Measurements from ENCODE around the gene ACO2.

ACO2 gene

DNA sequence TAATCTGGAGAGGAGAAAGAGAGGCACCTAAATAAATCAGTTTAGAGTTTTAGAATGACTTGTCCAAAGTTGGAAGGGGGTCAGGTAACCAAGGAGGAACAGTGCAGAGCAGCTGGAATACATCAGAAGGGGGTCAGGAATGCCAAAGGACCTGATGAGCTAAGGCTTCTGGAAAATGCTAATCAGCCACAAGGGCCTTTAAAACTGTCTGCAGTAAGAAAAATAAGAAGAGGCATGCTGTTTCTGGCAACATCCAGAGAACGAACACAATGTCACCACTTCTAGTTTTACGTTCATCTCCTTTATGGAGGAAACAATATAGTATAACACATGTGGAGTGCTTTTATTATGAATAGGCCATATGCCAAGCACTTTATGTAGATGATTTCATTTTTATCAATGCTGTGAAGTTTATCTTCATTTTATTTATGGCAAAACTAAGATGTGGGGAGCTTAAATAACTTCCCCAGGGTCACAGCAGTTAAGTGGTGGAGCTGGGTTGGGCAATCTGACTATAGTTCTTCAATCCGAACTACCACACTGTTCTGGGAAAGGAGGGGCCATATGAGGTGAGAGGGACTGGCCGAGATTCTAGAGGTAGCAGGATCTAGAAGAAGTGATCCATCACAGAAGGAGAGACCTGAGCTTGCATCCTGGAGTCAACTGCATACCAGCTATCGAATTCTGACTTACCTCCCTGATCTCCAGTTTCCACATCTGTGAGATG is 22.6 kb downstream of the ACO2 start:
- no peak for DNase-seq

- DNase-seq, result peak; percentile 24
These were observed 29.5 kb downstream of the ACO2 start for GRCh38 chr22:41498303-41498835.

DNA sequence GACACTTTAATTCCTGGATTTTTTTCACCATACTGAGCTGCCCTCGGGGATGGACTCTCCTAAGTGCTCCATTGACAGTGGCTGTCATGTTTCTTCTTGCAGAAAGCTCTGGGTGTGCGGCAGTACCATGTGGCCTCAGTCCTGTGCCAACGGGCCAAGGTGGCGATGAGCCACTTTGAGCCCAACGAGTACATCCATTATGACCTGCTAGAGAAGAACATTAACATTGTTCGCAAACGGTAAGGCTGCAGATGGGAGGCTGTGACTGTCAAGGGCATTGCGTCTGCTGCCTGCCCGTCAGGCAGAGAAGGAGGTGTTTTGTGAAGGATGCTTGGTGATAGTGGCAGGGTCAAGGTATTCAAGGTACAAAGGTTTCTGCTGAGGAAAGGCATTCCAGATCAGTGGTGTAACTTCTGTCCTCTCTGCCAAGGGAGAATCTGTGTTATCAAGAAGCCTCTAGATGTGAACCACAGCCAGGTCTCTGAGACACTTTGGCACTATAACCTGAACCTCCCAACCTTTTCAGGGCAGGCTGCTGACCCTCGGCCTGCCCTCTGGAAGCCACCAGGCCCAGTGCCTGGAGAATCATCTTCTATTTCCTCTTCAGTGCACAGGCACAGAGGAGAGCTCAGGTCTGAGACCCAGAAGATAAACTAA is 30.8 kb downstream of the ACO2 start:
- DNase-seq, result no peak

DNA sequence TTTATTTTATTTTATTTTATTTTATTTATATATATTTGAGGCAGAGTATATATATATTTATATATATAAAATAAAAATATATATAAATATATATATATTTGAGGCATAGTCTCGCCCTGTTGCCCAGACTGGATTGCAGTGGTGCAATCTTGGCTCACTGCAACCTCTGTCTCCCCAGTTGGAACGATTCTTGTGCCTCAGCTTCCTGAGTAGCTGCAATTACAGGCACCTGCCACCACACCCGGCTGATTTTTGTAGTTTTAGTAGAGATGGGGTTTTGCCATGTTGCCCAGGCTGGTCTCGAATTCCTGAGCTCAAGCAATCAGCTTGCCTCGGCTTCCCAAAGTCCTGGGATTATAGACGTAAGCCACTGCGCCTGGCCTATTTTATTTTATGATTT is 31.4 kb downstream of the ACO2 start:
- no peak for DNase-seq

DNA sequence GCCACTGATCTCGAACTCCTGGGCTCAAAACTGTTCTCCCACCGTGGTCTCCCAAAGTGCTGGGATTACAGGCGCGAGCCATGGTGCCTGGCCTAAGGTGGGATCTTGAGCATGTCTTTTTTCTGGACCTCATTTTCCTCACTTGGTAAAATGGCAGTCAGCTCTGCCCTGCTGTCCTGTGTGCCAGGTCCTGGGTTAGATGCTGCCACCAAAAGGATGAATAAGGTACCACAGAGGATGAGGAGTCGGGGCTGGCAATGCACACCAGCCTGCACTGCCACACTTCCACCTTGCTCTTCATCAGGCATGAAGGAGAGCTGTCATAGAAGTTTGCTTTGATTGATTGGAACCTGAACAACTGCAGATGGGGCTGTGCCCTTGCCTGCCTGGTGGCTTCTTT is 32.3 kb downstream of the ACO2 start:
- DNase-seq, result peak; percentile 63

DNA sequence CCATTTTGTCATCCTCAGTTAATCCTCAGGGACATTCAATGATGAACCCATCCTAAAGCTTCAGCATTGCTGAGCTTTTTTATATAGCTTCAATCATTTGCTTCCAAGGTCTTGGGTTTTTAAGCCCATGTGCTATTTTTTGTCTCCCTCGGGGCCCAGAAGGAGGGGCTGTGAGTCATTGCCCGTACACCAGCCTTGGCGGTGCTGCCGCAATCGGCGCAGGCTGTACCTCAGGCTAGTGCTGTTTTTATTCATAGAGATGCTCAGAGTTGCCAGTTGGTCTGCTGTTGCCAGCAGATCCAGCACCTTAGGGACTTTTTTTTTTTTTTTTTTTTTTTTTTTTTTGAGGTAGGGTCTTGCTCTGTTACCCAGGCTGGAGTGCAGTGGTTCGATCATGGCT is 35.5 kb downstream of the ACO2 start:
- no peak for DNase-seq

- DNase-seq, result peak; percentile 63
These were observed 35.9 kb downstream of the ACO2 start for GRCh38 chr22:41504816-41505215.

DNA sequence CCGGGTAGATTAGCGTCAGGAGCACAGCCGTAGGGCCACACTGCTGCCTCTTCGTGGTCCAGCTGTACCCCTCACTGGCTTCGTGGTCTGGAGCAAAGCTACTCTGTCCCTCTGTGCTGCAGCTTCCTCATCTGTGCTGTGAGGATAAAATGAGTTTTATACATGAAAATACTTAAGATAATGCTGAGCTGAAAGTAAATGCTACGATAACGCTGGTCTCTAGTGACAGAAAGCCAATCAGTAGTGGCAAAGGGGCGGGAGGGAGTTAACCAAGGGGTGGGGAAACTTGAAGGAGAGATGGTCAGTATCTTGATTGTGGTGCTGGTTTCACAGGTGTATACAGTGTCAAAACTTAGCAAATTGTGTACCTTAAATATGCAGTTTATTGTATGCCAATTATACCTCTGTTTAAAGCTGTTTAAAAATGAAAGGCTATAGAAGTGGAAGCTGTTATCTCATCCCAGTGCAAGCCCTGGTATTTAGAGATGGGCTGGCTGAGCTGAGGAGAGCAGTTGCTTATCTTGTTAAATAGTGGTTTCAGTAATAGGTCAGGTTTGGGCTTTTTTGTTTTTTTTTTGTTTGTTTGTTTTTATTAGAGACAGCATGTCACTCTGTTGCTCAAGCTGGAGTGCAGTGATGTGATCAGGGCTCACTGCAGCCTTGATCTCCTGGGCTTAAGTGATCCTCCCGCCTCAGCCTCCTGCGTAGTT is 36.7 kb downstream of the ACO2 start:
- DNase-seq, result peak; percentile 71

- DNase-seq, result no peak
These were observed 38.6 kb downstream of the ACO2 start for GRCh38 chr22:41507330-41508063.

DNA sequence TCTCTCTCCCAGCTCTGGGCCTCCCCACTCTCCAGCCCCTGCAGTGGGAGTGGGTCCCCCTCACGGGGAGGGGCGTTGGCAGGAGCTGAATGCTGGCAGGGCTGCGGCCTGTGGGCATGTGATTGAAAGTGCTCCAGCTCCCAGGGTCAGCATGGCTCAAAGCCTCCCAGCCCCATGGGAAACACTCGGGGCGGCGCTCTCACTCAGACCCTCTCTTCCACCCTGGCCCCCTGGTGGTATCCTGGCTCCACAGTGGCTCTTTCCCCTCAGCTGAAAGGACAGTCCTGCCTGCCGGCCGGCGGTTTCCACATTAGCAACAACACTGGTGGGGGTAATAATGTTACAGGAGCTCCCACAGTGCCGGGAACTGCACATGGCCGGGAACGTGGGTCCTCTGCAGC is 39.9 kb downstream of the ACO2 start:
- DNase-seq, result no peak

DNA sequence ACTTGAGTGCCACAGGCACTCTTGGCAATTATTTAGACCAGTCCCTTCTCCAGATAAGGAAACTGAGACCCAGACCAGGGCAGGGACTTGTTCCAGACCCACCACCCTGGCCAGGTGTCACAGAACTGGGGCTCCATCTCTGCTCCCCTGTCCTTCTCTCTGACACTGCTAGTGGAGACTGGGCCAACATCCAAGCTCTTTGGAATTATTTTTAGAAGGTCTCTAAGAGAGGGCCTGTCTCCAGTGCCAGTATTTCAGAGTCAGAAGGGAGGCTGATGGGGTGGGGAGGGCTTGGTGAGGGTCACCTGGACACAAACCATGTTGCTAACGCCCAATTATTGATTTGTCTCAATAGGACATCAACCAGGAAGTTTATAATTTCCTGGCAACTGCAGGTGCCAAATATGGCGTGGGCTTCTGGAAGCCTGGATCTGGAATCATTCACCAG is 42.6 kb downstream of the ACO2 start:
- DNase-seq, result no peak

- peak; percentile 54 for DNase-seq
These were observed 43.7 kb downstream of the ACO2 start for GRCh38 chr22:41512421-41513194.

GRCh38 chr22:41513391-41513790 is 44.5 kb downstream of the ACO2 start:
- no peak for DNase-seq

DNA sequence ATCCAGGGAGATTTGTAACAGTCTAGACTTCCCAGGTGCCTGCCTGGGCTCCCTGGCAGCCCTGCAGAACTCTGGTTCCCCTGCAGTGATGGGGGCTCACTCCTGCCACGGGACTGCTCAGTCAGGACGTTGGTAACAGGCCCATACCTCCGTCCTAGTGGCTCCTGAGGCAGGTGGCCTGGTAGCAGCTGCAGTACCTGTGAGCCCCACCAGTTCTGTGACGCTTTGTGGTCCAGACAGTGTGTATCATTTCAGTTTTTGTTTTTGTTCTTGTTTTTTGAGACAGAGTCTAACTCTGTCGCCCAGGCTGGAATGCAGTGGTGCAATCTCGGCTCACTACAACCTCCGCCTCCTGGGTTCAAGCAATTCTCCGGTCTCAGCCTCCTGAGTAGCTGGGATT is 47.5 kb downstream of the ACO2 start:
- no peak for DNase-seq

- DNase-seq, result peak; percentile 51
These were observed 48.5 kb downstream of the ACO2 start for GRCh38 chr22:41517172-41518047.

DNA sequence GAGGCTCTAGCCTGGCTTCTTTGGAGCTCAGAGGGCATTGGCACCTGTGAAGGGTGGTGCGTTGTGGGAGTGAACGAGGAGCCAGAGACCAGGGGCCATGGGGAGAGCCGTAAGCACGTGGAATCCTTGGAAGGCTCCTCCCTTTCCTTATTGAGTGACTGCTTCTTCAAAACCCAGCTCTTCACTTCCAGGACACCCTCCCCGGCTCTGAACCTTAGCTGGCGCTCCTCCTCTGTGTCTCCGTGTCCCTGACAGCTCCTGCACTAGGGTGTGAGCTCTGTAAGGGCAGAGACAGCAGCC is 49.1 kb downstream of the ACO2 start:
- DNase-seq, result no peak

- DNase-seq, result no peak
These were observed 52.2 kb downstream of the ACO2 start for GRCh38 chr22:41521126-41521525.

DNA sequence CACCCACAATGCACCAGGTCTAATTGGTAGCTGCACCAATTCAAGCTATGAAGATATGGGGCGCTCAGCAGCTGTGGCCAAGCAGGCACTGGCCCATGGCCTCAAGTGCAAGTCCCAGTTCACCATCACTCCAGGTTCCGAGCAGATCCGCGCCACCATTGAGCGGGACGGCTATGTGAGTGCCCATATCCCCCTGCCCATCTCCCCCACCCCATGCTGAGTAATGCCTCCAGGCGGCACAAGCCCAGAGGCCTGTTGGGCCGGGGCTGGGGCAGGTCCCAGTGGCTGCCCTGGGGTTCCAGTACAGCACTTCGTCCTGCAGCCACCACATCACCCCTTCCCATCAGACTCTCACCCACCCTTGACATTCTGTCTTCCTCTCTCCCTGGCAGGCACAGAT is 53.9 kb downstream of the ACO2 start:
- no peak for DNase-seq

GRCh38 chr22:41523464-41524221 is 54.7 kb downstream of the ACO2 start:
- DNase-seq, result peak; percentile 78

DNA sequence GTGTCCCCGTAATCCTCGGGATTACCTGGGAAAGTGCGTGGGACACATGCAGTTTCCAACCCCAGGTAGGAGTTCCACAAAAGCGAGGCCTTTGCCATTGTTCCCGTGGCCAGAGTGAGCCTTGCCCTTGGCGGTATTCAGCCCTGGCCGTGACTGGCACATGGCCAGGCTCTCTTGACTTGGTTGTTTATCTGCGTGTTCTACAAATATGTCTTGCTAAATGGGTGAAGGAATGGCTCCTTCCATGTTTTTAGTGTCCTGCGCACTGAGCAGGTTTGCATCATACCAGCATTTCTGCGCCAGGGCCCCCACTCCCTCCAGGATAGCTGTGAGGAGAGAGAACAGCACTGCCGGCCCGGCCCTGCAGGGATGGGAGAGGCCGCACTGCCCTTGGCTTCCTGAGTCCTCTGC is 55.3 kb downstream of the ACO2 start:
- peak; percentile 23 for DNase-seq

All from hematopoietic multipotent progenitor cell treated with erythropoietin and hydrocortisone succinate and interleukin-3 and kit ligand, for 8 days (in vitro differentiated cells).